WTC11 (cell line): ENCODE data around the gene LILRB1. TPM values are rescaled to one million over a fixed set of nuclear protein-coding genes. Genes with fewer than 3 reads are reported as not detected.

Experiments
- ATAC-seq: fragments of 200-7000 bp; cut with Tn5 transposase; 2 replicates; pipeline ENCODE4 v1.10.0; 2021; ENCODE audit warnings: mild to moderate bottlenecking, moderate library complexity
- CTCF ChIA-PET: fragments of 300-600 bp; sonication (Branson Sonifier 250); formaldehyde crosslinking; loops from one replicate; lab custom pipeline; 2021; ENCODE audit warnings: antibody characterized with exemption; lab: Charles Lee
- POLR2A ChIA-PET: fragments of 350-600 bp; sonication (Branson Sonifier 250); formaldehyde crosslinking; loops from one replicate; lab custom pipeline; 2021; ENCODE audit warnings: antibody characterized with exemption; lab: Charles Lee
- DNase-seq: peaks from one replicate; pipeline ENCODE4 v3.0.0; 2021; ENCODE audit warnings: low spot score
- H3K27ac Mint-ChIP-seq: 2 replicates; pipeline ENCODE4 v1.8.0; 2021; ENCODE audit warnings: mixed read lengths
- H3K27me3 Mint-ChIP-seq: 2 replicates; pipeline ENCODE4 v1.8.0; 2021; ENCODE audit warnings: low read depth, mild to moderate bottlenecking, moderate library complexity, mixed read lengths
- H3K36me3 Mint-ChIP-seq: 2 replicates; pipeline ENCODE4 v1.8.0; 2021; ENCODE audit warnings: mixed read lengths
- H3K4me1 Mint-ChIP-seq: 2 replicates; pipeline ENCODE4 v1.8.0; 2022; ENCODE audit warnings: mixed read lengths
- H3K4me3 Mint-ChIP-seq: 2 replicates; pipeline ENCODE4 v1.8.0; 2021; ENCODE audit warnings: mild to moderate bottlenecking, moderate library complexity, mixed read lengths
- H3K9me3 Mint-ChIP-seq: 2 replicates; pipeline ENCODE4 v1.8.0; 2021; ENCODE audit warnings: mixed read lengths
- ELF4 ChIP-seq: sonication (generic); formaldehyde crosslinking; IDR thresholded peaks from 2 replicates; pipeline ENCODE4 v1.8.1; 2022; ENCODE audit warnings: low read depth, mild to moderate bottlenecking, moderate library complexity, missing genetic modification reagents
- EMX1 ChIP-seq: fragments of 250-450 bp; sonication (Bioruptor Pico); IDR thresholded peaks from 2 replicates; pipeline ENCODE4 v1.8.0; 2021; ENCODE audit warnings: mild to moderate bottlenecking
- ESRRA ChIP-seq: sonication (generic); formaldehyde crosslinking; IDR thresholded peaks from 2 replicates; pipeline ENCODE4 v1.8.1; 2022; ENCODE audit warnings: mild to moderate bottlenecking, missing genetic modification reagents, borderline replicate concordance
- FOXP1 ChIP-seq: sonication (generic); formaldehyde crosslinking; IDR thresholded peaks from 2 replicates; pipeline ENCODE4 v1.8.0; 2022; ENCODE audit warnings: missing genetic modification reagents, mild to moderate bottlenecking, moderate library complexity, borderline replicate concordance
- JUN ChIP-seq: sonication (generic); formaldehyde crosslinking; IDR thresholded peaks from 2 replicates; pipeline ENCODE4 v1.8.0; 2023; ENCODE audit warnings: mild to moderate bottlenecking, missing genetic modification reagents
- NFYB ChIP-seq: sonication (generic); formaldehyde crosslinking; conservative IDR thresholded peaks from 2 replicates; pipeline ENCODE4 v1.8.0; 2022; ENCODE audit warnings: low read depth, missing genetic modification reagents
- RORB ChIP-seq: fragments of 250-450 bp; sonication (Bioruptor Pico); IDR thresholded peaks from 2 replicates; pipeline ENCODE4 v1.9.0; 2021; ENCODE audit warnings: mild to moderate bottlenecking
- SOX15 ChIP-seq: fragments of 250-450 bp; sonication (Bioruptor Pico); IDR thresholded peaks from 2 replicates; pipeline ENCODE4 v1.9.0; 2021; ENCODE audit warnings: mild to moderate bottlenecking
- TP53 ChIP-seq: sonication (generic); formaldehyde crosslinking; IDR thresholded peaks from 2 replicates; pipeline ENCODE4 v1.8.1; 2023; ENCODE audit warnings: mild to moderate bottlenecking, missing genetic modification reagents
- ZBTB21 ChIP-seq: sonication (generic); formaldehyde crosslinking; IDR thresholded peaks from 2 replicates; pipeline ENCODE4 v1.8.1; 2023; ENCODE audit warnings: mild to moderate bottlenecking, missing genetic modification reagents, borderline replicate concordance
- ZNF396 ChIP-seq: fragments of 250-450 bp; sonication (Bioruptor Pico); IDR thresholded peaks from 2 replicates; pipeline ENCODE4 v1.8.0; 2021; ENCODE audit warnings: mild to moderate bottlenecking, moderate library complexity, borderline replicate concordance
- ZNF423 ChIP-seq: fragments of 250-450 bp; sonication (Bioruptor Pico); IDR thresholded peaks from 2 replicates; pipeline ENCODE4 v2.1.2; 2022; ENCODE audit warnings: mild to moderate bottlenecking, moderate library complexity
- total RNA-seq: library from RNA; stranded (reverse); gene quantifications from 3 replicates; pipeline ENCODE4 v1.2.3, GENCODE V29; 2021
- TF ChIP-seq, protein P1 (sequence below): fragments of 250-450 bp; sonication (Bioruptor Pico); IDR thresholded peaks from 2 replicates; pipeline ENCODE4 v2.1.2; 2022; ENCODE audit warnings: mild to moderate bottlenecking, moderate library complexity
- TF ChIP-seq, protein P2 (sequence below): sonication (generic); formaldehyde crosslinking; IDR thresholded peaks from 2 replicates; pipeline ENCODE4 v1.8.1; 2022; ENCODE audit warnings: mild to moderate bottlenecking, moderate library complexity, missing genetic modification reagents
- TF ChIP-seq, protein P3 (sequence below): sonication (generic); formaldehyde crosslinking; IDR thresholded peaks from 2 replicates; pipeline ENCODE4 v1.8.1; 2023; ENCODE audit warnings: mild to moderate bottlenecking, moderate library complexity, missing genetic modification reagents
- TF ChIP-seq, protein P4 (sequence below): sonication (generic); formaldehyde crosslinking; IDR thresholded peaks from 2 replicates; pipeline ENCODE4 v1.8.0; 2022; ENCODE audit warnings: mild to moderate bottlenecking, missing genetic modification reagents
- TF ChIP-seq, protein P5 (sequence below): sonication (generic); formaldehyde crosslinking; IDR thresholded peaks from 2 replicates; pipeline ENCODE4 v1.8.1; 2022; ENCODE audit warnings: low read depth, mild to moderate bottlenecking, moderate library complexity, missing genetic modification reagents, borderline replicate concordance
- TF ChIP-seq, protein P6 (sequence below): sonication (generic); formaldehyde crosslinking; IDR thresholded peaks from 2 replicates; pipeline ENCODE4 v1.8.0; 2022; ENCODE audit warnings: missing genetic modification reagents

The LILRB1 gene
- total RNA-seq, 1 experiment from 2014 or later: not detected

DNA sequence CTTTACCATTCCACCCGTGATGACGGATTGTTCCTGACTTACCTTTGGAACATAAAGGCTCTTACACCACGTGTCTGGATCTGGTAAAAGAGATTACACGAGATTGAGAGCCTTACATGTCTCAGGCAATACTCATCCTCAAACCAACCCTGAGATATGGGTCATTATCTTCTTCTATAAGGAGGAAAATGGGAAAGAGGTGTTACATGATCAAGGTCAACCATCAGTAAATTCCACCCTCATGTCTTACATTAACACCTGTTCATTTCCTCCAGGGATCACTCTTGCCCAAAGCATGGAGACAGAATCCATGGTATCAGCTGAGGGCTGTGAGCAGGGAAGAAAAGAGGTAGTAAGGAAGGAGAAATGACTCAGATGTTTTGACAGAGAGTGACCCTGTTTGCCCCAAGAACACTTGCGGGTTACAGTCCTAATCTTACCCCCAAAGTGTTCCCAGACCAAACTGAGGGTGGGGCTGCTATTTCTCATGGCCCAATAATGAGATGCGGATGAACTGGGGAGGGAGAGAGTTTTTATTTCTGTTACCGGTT, 52.1 kb downstream of the LILRB1 start:
- no peak overlapping the region for H3K27ac Mint-ChIP-seq
- no peak for DNase-seq
- ATAC-seq: no peak
- peaks cover 2% of the 10 kb centered on the region; the same call in 1 of the 2 replicates for H3K4me1 Mint-ChIP-seq
- POLR2A ChIA-PET: no interaction called here
- peaks cover 3% of the 10 kb centered on the region; the same call in 1 of the 2 replicates for H3K27me3 Mint-ChIP-seq
- CTCF ChIA-PET: interaction anchor here (0.8 kb wide), 1 partner anchor 8 kb away, joined by 4 read pairs; no protein-coding TSS in a partner anchor
- TF ChIP-seq ELF4 (CRISPR knock-in tag) (no peak), JUN (no peak), ZNF396 (CRISPR knock-in tag) (no peak), SOX15 (CRISPR knock-in tag) (no peak), ZBTB21 (CRISPR knock-in tag) (no peak), ZNF423 (no peak), TP53 (CRISPR knock-in tag) (no peak), FOXP1 (CRISPR knock-in tag) (no peak), ESRRA (CRISPR knock-in tag) (no peak)
- TF ChIP-seq, protein P1, sequence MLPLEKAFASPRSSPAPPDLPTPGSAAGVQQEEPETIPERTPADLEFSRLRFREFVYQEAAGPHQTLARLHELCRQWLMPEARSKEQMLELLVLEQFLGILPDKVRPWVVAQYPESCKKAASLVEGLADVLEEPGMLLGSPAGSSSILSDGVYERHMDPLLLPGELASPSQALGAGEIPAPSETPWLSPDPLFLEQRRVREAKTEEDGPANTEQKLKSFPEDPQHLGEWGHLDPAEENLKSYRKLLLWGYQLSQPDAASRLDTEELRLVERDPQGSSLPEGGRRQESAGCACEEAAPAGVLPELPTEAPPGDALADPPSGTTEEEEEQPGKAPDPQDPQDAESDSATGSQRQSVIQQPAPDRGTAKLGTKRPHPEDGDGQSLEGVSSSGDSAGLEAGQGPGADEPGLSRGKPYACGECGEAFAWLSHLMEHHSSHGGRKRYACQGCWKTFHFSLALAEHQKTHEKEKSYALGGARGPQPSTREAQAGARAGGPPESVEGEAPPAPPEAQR (CRISPR knock-in tag): no peak
- TF ChIP-seq, protein P2, sequence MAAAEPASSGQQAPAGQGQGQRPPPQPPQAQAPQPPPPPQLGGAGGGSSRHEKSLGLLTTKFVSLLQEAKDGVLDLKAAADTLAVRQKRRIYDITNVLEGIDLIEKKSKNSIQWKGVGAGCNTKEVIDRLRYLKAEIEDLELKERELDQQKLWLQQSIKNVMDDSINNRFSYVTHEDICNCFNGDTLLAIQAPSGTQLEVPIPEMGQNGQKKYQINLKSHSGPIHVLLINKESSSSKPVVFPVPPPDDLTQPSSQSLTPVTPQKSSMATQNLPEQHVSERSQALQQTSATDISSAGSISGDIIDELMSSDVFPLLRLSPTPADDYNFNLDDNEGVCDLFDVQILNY (CRISPR knock-in tag): no peak
- H3K9me3 Mint-ChIP-seq: peaks cover 64% of the 10 kb centered on the region
- no peak overlapping the region for H3K4me3 Mint-ChIP-seq
- H3K36me3 Mint-ChIP-seq: peaks cover 29% of the 10 kb centered on the region

DNA sequence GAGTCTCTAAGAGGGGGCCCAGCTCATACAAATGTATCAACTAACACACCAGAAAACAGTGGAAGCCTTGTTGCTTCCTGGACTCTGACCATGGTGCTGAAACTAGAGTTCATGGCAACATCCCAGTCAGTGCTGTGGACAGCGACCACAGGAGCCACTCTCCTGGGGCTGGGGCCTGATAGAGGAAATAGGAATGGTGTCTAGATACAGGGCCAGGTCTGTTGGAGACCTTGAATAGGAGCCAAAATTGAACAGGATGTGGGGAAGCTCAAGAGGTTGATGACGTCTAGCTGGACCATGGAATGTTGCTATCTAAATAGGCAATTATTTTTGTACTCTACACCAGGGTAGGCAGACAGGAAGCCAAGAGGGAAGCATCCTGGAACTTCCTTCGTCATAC, 54.2 kb downstream of the LILRB1 start:
- Mint-ChIP-seq H3K4me1 (no peaks in the 10 kb centered on the region), H3K4me3 (no peak overlapping the region), H3K27me3 (peaks cover 3% of the 10 kb centered on the region; the same call in 1 of the 2 replicates), H3K36me3 (peaks cover 40% of the 10 kb centered on the region), H3K27ac (no peak overlapping the region), H3K9me3 (peaks cover 72% of the 10 kb centered on the region)
- ATAC-seq (no peak; the same call in 1 of the 2 replicates), DNase-seq (peak; percentile 28)
- POLR2A ChIA-PET: no interaction called here
- CTCF ChIA-PET: interaction anchor here (1.8 kb wide), 1 partner anchor 10 kb away, joined by 6 read pairs; no protein-coding TSS in a partner anchor
- TF ChIP-seq, protein P2 (CRISPR knock-in tag): no peak
- TF ChIP-seq, protein P3, sequence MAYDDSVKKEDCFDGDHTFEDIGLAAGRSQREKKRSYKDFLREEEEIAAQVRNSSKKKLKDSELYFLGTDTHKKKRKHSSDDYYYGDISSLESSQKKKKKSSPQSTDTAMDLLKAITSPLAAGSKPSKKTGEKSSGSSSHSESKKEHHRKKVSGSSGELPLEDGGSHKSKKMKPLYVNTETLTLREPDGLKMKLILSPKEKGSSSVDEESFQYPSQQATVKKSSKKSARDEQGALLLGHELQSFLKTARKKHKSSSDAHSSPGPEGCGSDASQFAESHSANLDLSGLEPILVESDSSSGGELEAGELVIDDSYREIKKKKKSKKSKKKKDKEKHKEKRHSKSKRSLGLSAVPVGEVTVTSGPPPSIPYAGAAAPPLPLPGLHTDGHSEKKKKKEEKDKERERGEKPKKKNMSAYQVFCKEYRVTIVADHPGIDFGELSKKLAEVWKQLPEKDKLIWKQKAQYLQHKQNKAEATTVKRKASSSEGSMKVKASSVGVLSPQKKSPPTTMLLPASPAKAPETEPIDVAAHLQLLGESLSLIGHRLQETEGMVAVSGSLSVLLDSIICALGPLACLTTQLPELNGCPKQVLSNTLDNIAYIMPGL: no peak
- TF ChIP-seq, protein P1 (CRISPR knock-in tag): no peak
- TF ChIP-seq NFYB (CRISPR knock-in tag): no peak
- TF ChIP-seq, protein P4, sequence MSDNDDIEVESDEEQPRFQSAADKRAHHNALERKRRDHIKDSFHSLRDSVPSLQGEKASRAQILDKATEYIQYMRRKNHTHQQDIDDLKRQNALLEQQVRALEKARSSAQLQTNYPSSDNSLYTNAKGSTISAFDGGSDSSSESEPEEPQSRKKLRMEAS (CRISPR knock-in tag): no peak
- TF ChIP-seq SOX15 (CRISPR knock-in tag): no peak
- no peak for TF ChIP-seq RORB (CRISPR knock-in tag)
- TF ChIP-seq, protein P5, sequence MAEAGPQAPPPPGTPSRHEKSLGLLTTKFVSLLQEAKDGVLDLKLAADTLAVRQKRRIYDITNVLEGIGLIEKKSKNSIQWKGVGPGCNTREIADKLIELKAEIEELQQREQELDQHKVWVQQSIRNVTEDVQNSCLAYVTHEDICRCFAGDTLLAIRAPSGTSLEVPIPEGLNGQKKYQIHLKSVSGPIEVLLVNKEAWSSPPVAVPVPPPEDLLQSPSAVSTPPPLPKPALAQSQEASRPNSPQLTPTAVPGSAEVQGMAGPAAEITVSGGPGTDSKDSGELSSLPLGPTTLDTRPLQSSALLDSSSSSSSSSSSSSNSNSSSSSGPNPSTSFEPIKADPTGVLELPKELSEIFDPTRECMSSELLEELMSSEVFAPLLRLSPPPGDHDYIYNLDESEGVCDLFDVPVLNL (CRISPR knock-in tag): no peak
- no peak for TF ChIP-seq EMX1 (CRISPR knock-in tag)
- TF ChIP-seq, protein P6, sequence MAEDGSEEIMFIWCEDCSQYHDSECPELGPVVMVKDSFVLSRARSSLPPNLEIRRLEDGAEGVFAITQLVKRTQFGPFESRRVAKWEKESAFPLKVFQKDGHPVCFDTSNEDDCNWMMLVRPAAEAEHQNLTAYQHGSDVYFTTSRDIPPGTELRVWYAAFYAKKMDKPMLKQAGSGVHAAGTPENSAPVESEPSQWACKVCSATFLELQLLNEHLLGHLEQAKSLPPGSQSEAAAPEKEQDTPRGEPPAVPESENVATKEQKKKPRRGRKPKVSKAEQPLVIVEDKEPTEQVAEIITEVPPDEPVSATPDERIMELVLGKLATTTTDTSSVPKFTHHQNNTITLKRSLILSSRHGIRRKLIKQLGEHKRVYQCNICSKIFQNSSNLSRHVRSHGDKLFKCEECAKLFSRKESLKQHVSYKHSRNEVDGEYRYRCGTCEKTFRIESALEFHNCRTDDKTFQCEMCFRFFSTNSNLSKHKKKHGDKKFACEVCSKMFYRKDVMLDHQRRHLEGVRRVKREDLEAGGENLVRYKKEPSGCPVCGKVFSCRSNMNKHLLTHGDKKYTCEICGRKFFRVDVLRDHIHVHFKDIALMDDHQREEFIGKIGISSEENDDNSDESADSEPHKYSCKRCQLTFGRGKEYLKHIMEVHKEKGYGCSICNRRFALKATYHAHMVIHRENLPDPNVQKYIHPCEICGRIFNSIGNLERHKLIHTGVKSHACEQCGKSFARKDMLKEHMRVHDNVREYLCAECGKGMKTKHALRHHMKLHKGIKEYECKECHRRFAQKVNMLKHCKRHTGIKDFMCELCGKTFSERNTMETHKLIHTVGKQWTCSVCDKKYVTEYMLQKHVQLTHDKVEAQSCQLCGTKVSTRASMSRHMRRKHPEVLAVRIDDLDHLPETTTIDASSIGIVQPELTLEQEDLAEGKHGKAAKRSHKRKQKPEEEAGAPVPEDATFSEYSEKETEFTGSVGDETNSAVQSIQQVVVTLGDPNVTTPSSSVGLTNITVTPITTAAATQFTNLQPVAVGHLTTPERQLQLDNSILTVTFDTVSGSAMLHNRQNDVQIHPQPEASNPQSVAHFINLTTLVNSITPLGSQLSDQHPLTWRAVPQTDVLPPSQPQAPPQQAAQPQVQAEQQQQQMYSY (CRISPR knock-in tag): no peak
